Mesenchymal stem cell (in vitro differentiated cells and primary cell): ENCODE data around the gene ENTHD1.
"Not testable (repeated sequence)": the region's sequence is repeated elsewhere in the genome, so short reads cannot be mapped to it uniquely, and the experiment has no call there.

Experiments used
- DNase-seq: peaks from one replicate; pipeline ENCODE4 v3.0.0-alpha.2; 2013
- H2AFZ ChIP-seq: one replicate; pipeline ENCODE4 v1.6.1; 2013; ENCODE audit warnings: low read depth, mild to moderate bottlenecking, control low read depth, inconsistent platforms, low read length, moderate library complexity
- H2AK5ac ChIP-seq: 2 replicates; pipeline ENCODE4 v1.6.1; 2013; ENCODE audit warnings: low read length, moderate library complexity, mild to moderate bottlenecking, inconsistent platforms; ENCODE audit not compliant: severe bottlenecking
- H2BK120ac ChIP-seq: one replicate; pipeline ENCODE4 v1.6.1; 2013; ENCODE audit warnings: low read depth, mild to moderate bottlenecking, inconsistent platforms, low read length, moderate library complexity
- H2BK12ac ChIP-seq, 2 experiments: one replicate each; pipeline ENCODE4 v1.6.1; 2013; ENCODE audit warnings: inconsistent platforms in 2 of 2, low read length in 2 of 2, mild to moderate bottlenecking in 2 of 2, moderate library complexity in 2 of 2, control low read depth in 1 of 2
- H2BK15ac ChIP-seq: one replicate; pipeline ENCODE4 v1.6.1; 2013; ENCODE audit warnings: mild to moderate bottlenecking, low read depth, inconsistent platforms; ENCODE audit not compliant: poor library complexity, severe bottlenecking
- H2BK5ac ChIP-seq: 2 replicates; pipeline ENCODE4 v1.6.1; 2013; ENCODE audit warnings: low read depth, mild to moderate bottlenecking, low read length, control low read depth, inconsistent platforms; ENCODE audit not compliant: poor library complexity, severe bottlenecking
- H3K14ac ChIP-seq, 2 experiments: one replicate each; pipeline ENCODE4 v1.6.1; 2013; ENCODE audit warnings: inconsistent platforms in 2 of 2, low read length in 2 of 2, control low read depth in 1 of 2, mild to moderate bottlenecking in 1 of 2, moderate library complexity in 1 of 2
- H3K18ac ChIP-seq, 2 experiments: one replicate each; pipeline ENCODE4 v1.6.1; 2013; ENCODE audit warnings: inconsistent platforms in 2 of 2, low read length in 2 of 2, control low read depth in 1 of 2, low read depth in 1 of 2, mild to moderate bottlenecking in 1 of 2
- H3K23ac ChIP-seq, 2 experiments: one replicate each; pipeline ENCODE4 v1.6.1; 2013; ENCODE audit warnings: inconsistent platforms in 2 of 2, low read length in 2 of 2, mild to moderate bottlenecking in 2 of 2, moderate library complexity in 2 of 2, control low read depth in 1 of 2
- H3K27ac ChIP-seq: 2 replicates; pipeline ENCODE4 v1.5.1; 2013; ENCODE audit warnings: mild to moderate bottlenecking, moderate library complexity, low read length, control low read depth, inconsistent platforms; ENCODE audit not compliant: poor library complexity, severe bottlenecking
- H3K27me3 ChIP-seq, 2 experiments: 2 replicates each; pipeline versions ENCODE4 v1.6.1 to v1.7.0; 2013; ENCODE audit warnings: low read length in 2 of 2, mild to moderate bottlenecking in 2 of 2, moderate library complexity in 2 of 2, control low read depth in 1 of 2, inconsistent platforms in 1 of 2; ENCODE audit not compliant: control insufficient read depth in 1 of 2, insufficient read depth in 1 of 2
- H3K36me3 ChIP-seq, 2 experiments: 2 replicates each; pipeline versions ENCODE4 v1.6.1 to v1.7.0; 2013; ENCODE audit warnings: low read length in 2 of 2, control low read depth in 1 of 2, inconsistent platforms in 1 of 2, low read depth in 1 of 2, mild to moderate bottlenecking in 1 of 2; ENCODE audit not compliant: insufficient read depth in 2 of 2, control insufficient read depth in 1 of 2
- H3K4ac ChIP-seq, 2 experiments: one replicate each; pipeline ENCODE4 v1.6.1; 2013; ENCODE audit warnings: inconsistent platforms in 2 of 2, low read length in 2 of 2, mild to moderate bottlenecking in 2 of 2, moderate library complexity in 2 of 2, control low read depth in 1 of 2, low read depth in 1 of 2
- H3K4me1 ChIP-seq: 2 replicates; pipeline ENCODE4 v1.6.1; 2013; ENCODE audit warnings: low read depth, low read length, control low read depth; ENCODE audit not compliant: control insufficient read depth, insufficient read depth
- H3K4me2 ChIP-seq: 2 replicates; pipeline ENCODE4 v1.6.1; 2013; ENCODE audit warnings: low read length, mild to moderate bottlenecking, inconsistent platforms; ENCODE audit not compliant: poor library complexity, severe bottlenecking
- H3K4me3 ChIP-seq, 2 experiments: 2 replicates each; pipeline versions ENCODE4 v1.5.1 to v1.7.0; 2013; ENCODE audit warnings: low read length in 2 of 2, mild to moderate bottlenecking in 2 of 2, control low read depth in 1 of 2, low read depth in 1 of 2; ENCODE audit not compliant: insufficient read depth in 1 of 2
- H3K79me1 ChIP-seq: replicated peaks from 2 replicates; pipeline ENCODE4 v1.6.1; 2013; ENCODE audit warnings: mild to moderate bottlenecking, control low read depth, low read length, inconsistent platforms; ENCODE audit not compliant: poor library complexity, severe bottlenecking
- H3K9ac ChIP-seq: 2 replicates; pipeline ENCODE4 v1.7.0; 2013; ENCODE audit warnings: mild to moderate bottlenecking, low read length, moderate library complexity
- H3K9me3 ChIP-seq: 2 replicates; pipeline ENCODE4 v1.7.0; 2013; ENCODE audit warnings: mild to moderate bottlenecking, low read length; ENCODE audit not compliant: control insufficient read depth
- H4K8ac ChIP-seq: one replicate; pipeline ENCODE4 v1.6.1; 2013; ENCODE audit warnings: inconsistent platforms, mild to moderate bottlenecking, low read length, moderate library complexity
- H4K91ac ChIP-seq: one replicate; pipeline ENCODE4 v1.6.1; 2013; ENCODE audit warnings: mild to moderate bottlenecking, low read length, inconsistent platforms
- WGBS: methylation state at CpG from one replicate; pipeline ENCODE4 v1.1.7; 2013; ENCODE audit warnings: mixed read lengths; 5-methylcytosine and 5-hydroxymethylcytosine counted together

ENTHD1 gene

GRCh38 chr22:39880722-39881121, 12.8 kb downstream of the ENTHD1 start:
- no peak overlapping the region for H3K27ac ChIP-seq
- H2BK120ac ChIP-seq, result no peak overlapping the region
- no peak overlapping the region for H4K91ac ChIP-seq
- no peaks in the 10 kb centered on the region for H3K79me1 ChIP-seq
- H3K27me3 ChIP-seq, result peaks cover 13 to 18% of the 10 kb centered on the region in 2 experiments
- no peak overlapping the region for H2BK5ac ChIP-seq
- H3K4me3 ChIP-seq, result no peak overlapping the region
- no peak overlapping the region for H2BK15ac ChIP-seq
- no peaks in the 10 kb centered on the region for H3K9me3 ChIP-seq
- H3K9ac ChIP-seq, result no peak overlapping the region
- no peaks in the 10 kb centered on the region for H3K36me3 ChIP-seq
- H3K4me2 ChIP-seq, result no peak overlapping the region
- no peak for DNase-seq
- H4K8ac ChIP-seq, result no peak overlapping the region
- no peak overlapping the region for H3K18ac ChIP-seq
- no peak overlapping the region for H2AK5ac ChIP-seq
- H2AFZ ChIP-seq, result no peak overlapping the region
- no peak overlapping the region for H3K14ac ChIP-seq
- no peak overlapping the region for H3K4ac ChIP-seq
- H2BK12ac ChIP-seq, result no peak overlapping the region
- no peak overlapping the region for H3K23ac ChIP-seq
- H3K4me1 ChIP-seq, result no peaks in the 10 kb centered on the region

GRCh38 chr22:39877079-39877845, 16.3 kb downstream of the ENTHD1 start:
- no peak overlapping the region for H3K4me2 ChIP-seq
- no peak overlapping the region for H2BK120ac ChIP-seq
- H3K36me3 ChIP-seq, result no peaks in the 10 kb centered on the region
- no peaks in the 10 kb centered on the region for H3K4me1 ChIP-seq
- no peak overlapping the region for H3K9ac ChIP-seq
- H2BK12ac ChIP-seq, result no peak overlapping the region
- H3K18ac ChIP-seq, result no peak overlapping the region
- DNase-seq, result no peak
- no peak overlapping the region for H3K4me3 ChIP-seq
- H2AK5ac ChIP-seq, result no peak overlapping the region
- no peak overlapping the region for H3K14ac ChIP-seq
- no peak overlapping the region for H2BK15ac ChIP-seq
- H3K27ac ChIP-seq, result no peak overlapping the region
- no peaks in the 10 kb centered on the region for H3K9me3 ChIP-seq
- WGBS, result 70% methylated on average over 6 of the region's 6 CpGs
- H2AFZ ChIP-seq, result no peak overlapping the region
- no peak overlapping the region for H3K4ac ChIP-seq
- H2BK5ac ChIP-seq, result no peak overlapping the region
- peaks cover 13 to 25% of the 10 kb centered on the region in 2 experiments for H3K27me3 ChIP-seq
- no peak overlapping the region for H4K91ac ChIP-seq
- H3K79me1 ChIP-seq, result no peaks in the 10 kb centered on the region
- H3K23ac ChIP-seq, result no peak overlapping the region
- H4K8ac ChIP-seq, result no peak overlapping the region

GRCh38 chr22:39875176-39875885, 18.2 kb downstream of the ENTHD1 start:
- H4K91ac ChIP-seq, H2BK5ac ChIP-seq, H2AFZ ChIP-seq, H2BK15ac ChIP-seq, H3K9ac ChIP-seq, DNase-seq, H3K14ac ChIP-seq, H3K4me1 ChIP-seq, H3K36me3 ChIP-seq, H3K9me3 ChIP-seq, H3K79me1 ChIP-seq, H2AK5ac ChIP-seq, H3K23ac ChIP-seq, H3K18ac ChIP-seq, H2BK120ac ChIP-seq, H3K4me2 ChIP-seq, H3K4me3 ChIP-seq, H2BK12ac ChIP-seq, H4K8ac ChIP-seq, H3K27ac ChIP-seq, H3K4ac ChIP-seq: not testable (repeated sequence)
- 95% methylated on average over 33 of the region's 42 CpGs for WGBS
- H3K27me3 ChIP-seq, result peaks cover 8 to 22% of the 10 kb centered on the region in 2 experiments

GRCh38 chr22:39873965-39874364, 19.6 kb downstream of the ENTHD1 start:
- no peak overlapping the region for H3K4ac ChIP-seq
- H3K18ac ChIP-seq, result no peak overlapping the region
- H3K4me2 ChIP-seq, result no peak overlapping the region
- H3K9me3 ChIP-seq, result no peaks in the 10 kb centered on the region
- H2BK15ac ChIP-seq, result no peak overlapping the region
- H2BK120ac ChIP-seq, result no peak overlapping the region
- no peaks in the 10 kb centered on the region for H3K79me1 ChIP-seq
- no peak overlapping the region for H2AK5ac ChIP-seq
- H3K4me3 ChIP-seq, result no peak overlapping the region
- no peak overlapping the region for H2AFZ ChIP-seq
- no peak overlapping the region for H3K23ac ChIP-seq
- peaks cover 8 to 18% of the 10 kb centered on the region in 2 experiments for H3K27me3 ChIP-seq
- no peak overlapping the region for H2BK12ac ChIP-seq
- no peak overlapping the region for H3K14ac ChIP-seq
- H4K91ac ChIP-seq, result no peak overlapping the region
- H3K27ac ChIP-seq, result no peak overlapping the region
- H3K4me1 ChIP-seq, result no peaks in the 10 kb centered on the region
- H3K9ac ChIP-seq, result no peak overlapping the region
- no peak overlapping the region for H2BK5ac ChIP-seq
- WGBS, result 75% methylated on average over 1 of the region's 1 CpG
- no peak for DNase-seq
- no peaks in the 10 kb centered on the region for H3K36me3 ChIP-seq
- H4K8ac ChIP-seq, result no peak overlapping the region
